HFF-Myc (cell line): ENCODE data around the gene DAAM1.

Experiments
- DNase-seq: peaks from one replicate; pipeline ENCODE4 v3.0.0-alpha.2; 2011; ENCODE audit warnings: low read depth; ENCODE audit errors: extremely low read depth
- H3K4me3 ChIP-seq: replicated peaks from 2 replicates; pipeline ENCODE4 v1.5.1; 2011; ENCODE audit warnings: low read depth, mild to moderate bottlenecking, control low read depth, low read length
- TF ChIP-seq, protein P1 (sequence below): IDR thresholded peaks from 2 replicates; pipeline ENCODE4 v1.5.1; 2012; ENCODE audit warnings: mild to moderate bottlenecking, low read depth, low read length, control low read depth; ENCODE audit errors: missing control alignments

The DAAM1 gene

GRCh38 chr14:59370158-59370742 lies 181.8 kb downstream of the DAAM1 start:
- H3K4me3 ChIP-seq = no peak overlapping the region
- TF ChIP-seq, protein P1, sequence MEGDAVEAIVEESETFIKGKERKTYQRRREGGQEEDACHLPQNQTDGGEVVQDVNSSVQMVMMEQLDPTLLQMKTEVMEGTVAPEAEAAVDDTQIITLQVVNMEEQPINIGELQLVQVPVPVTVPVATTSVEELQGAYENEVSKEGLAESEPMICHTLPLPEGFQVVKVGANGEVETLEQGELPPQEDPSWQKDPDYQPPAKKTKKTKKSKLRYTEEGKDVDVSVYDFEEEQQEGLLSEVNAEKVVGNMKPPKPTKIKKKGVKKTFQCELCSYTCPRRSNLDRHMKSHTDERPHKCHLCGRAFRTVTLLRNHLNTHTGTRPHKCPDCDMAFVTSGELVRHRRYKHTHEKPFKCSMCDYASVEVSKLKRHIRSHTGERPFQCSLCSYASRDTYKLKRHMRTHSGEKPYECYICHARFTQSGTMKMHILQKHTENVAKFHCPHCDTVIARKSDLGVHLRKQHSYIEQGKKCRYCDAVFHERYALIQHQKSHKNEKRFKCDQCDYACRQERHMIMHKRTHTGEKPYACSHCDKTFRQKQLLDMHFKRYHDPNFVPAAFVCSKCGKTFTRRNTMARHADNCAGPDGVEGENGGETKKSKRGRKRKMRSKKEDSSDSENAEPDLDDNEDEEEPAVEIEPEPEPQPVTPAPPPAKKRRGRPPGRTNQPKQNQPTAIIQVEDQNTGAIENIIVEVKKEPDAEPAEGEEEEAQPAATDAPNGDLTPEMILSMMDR = no peak
- no peak for DNase-seq

GRCh38 chr14:59371771-59372170 lies 183.3 kb downstream of the DAAM1 start:
- DNase-seq = no peak
- TF ChIP-seq, protein P1 = no peak
- no peak overlapping the region for H3K4me3 ChIP-seq

DNA sequence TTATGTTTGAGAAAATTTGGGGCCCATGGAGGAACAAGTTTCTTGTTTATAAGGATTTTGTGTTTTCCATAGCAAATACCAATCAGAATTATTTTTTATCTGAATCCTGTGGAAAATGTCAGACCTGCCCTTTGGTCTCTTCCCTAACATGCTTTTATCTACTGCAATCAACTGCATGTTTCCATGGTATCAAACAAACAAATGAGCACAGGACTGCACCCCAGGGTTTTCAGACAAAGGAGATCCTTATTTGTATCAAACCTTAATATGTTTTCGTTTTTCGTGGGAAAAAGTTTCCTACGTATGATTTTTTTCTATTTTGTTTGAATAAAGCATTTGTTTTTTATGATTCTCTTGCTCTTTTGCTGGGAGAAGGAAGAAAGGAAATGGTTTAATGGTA lies 185.6 kb downstream of the DAAM1 start:
- DNase-seq = no peak
- H3K4me3 ChIP-seq = no peak overlapping the region
- TF ChIP-seq, protein P1 = no peak

DNA sequence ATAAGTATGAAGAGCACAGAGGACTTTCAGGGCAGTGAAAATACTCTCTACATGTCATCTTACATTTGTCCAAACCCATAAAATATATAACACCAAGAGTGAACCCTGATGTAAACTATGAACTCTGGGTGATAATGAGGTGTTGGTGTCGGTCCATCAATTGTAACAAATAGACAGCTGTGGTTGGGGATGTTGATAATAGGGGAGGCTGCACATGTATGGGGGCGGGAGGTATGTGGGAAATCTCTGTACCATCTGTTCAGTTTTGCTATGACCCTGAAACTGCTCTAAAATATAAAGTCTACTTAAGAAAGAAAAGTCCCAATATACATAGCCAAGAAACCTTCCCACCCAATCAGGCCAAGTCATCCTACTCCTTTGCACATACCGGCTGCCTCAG lies 188.2 kb downstream of the DAAM1 start:
- no peak for DNase-seq
- TF ChIP-seq, protein P1 = no peak
- no peak overlapping the region for H3K4me3 ChIP-seq

GRCh38 chr14:59377491-59377890 lies 189.0 kb downstream of the DAAM1 start:
- TF ChIP-seq, protein P1 = no peak
- no peak for DNase-seq
- H3K4me3 ChIP-seq = no peak overlapping the region

GRCh38 chr14:59377991-59378601 lies 189.6 kb downstream of the DAAM1 start:
- TF ChIP-seq, protein P1 = no peak
- no peak overlapping the region for H3K4me3 ChIP-seq
- DNase-seq = no peak
